HG03097 (cell line): ENCODE measurements around the gene BLVRA.
"Not testable (repeated sequence)": the region's sequence is repeated elsewhere in the genome, so short reads cannot be mapped to it uniquely, and the experiment has no call there.

ENCODE experiments used
- ATAC-seq: cut with Tn5 transposase; IDR thresholded peaks from one replicate; pipeline ENCODE4 v1.9.1; 2021; ENCODE audit not compliant: unreplicated experiment, low FRiP score

BLVRA gene

GRCh38 chr7:43758029-43758821 lies at the start of gene BLVRA:
Gene BLVRA (plus strand): TSS chr7:43758680. CDS start chr7:43771159, 12,479 bp downstream.
- ATAC-seq = peak; percentile 50

GRCh38 chr7:43711503-43711902 lies 47.0 kb upstream of the BLVRA start:
- ATAC-seq = no peak

- not testable (repeated sequence) for ATAC-seq
These were observed 42.5 kb upstream of the BLVRA start for GRCh38 chr7:43715966-43716365.

- ATAC-seq = no peak
These were observed 41.9 kb upstream of the BLVRA start for GRCh38 chr7:43716598-43716997.

GRCh38 chr7:43721193-43721806 lies 37.2 kb upstream of the BLVRA start:
- ATAC-seq = no peak

GRCh38 chr7:43723007-43723341 lies 35.5 kb upstream of the BLVRA start:
- no peak for ATAC-seq

GRCh38 chr7:43725251-43725650 lies 33.2 kb upstream of the BLVRA start:
- ATAC-seq = no peak

- ATAC-seq = no peak
These were observed 32.0 kb upstream of the BLVRA start for GRCh38 chr7:43726466-43726865.

- ATAC-seq = no peak
These were observed 31.5 kb upstream of the BLVRA start for GRCh38 chr7:43727003-43727402.

GRCh38 chr7:43727494-43727893 lies 31.0 kb upstream of the BLVRA start:
- no peak for ATAC-seq

- ATAC-seq = peak; percentile 80
These were observed 29.1 kb upstream of the BLVRA start, which contains the start of gene COA1 for GRCh38 chr7:43729214-43729923. Gene COA1 (minus strand): TSS chr7:43729523. CDS start chr7:43648614, 80,909 bp downstream.

- peak; percentile 4 for ATAC-seq
These were observed 28.6 kb upstream of the BLVRA start for GRCh38 chr7:43729924-43730248.

- not testable (repeated sequence) for ATAC-seq
These were observed 27.0 kb upstream of the BLVRA start for GRCh38 chr7:43731494-43731893.

GRCh38 chr7:43734575-43735332 lies 23.7 kb upstream of the BLVRA start:
- ATAC-seq = not testable (repeated sequence)

GRCh38 chr7:43735403-43735801 lies 23.1 kb upstream of the BLVRA start:
- ATAC-seq = peak; percentile 8

- peak; percentile 80 for ATAC-seq
These were observed 22.5 kb upstream of the BLVRA start for GRCh38 chr7:43735802-43736603.

GRCh38 chr7:43737467-43738127 lies 20.9 kb upstream of the BLVRA start:
- no peak for ATAC-seq

GRCh38 chr7:43742692-43743091 lies 15.8 kb upstream of the BLVRA start:
- no peak for ATAC-seq

- no peak for ATAC-seq
These were observed 11.0 kb upstream of the BLVRA start for GRCh38 chr7:43747328-43748105.
